Fibroblast of upper back skin (primary cell): ENCODE data around the gene KCP.
"Not testable (repeated sequence)": the region's sequence is repeated elsewhere in the genome, so short reads cannot be mapped to it uniquely, and the experiment has no call there.

Experiments used
- DNase-seq: peaks from one replicate; pipeline ENCODE4 v3.0.0-alpha.2; 2013

Gene KCP

GRCh38 chr7:128919881-128920799 lies 9.6 kb upstream of the KCP start:
- peak; percentile 11 for DNase-seq

- no peak for DNase-seq
Observed at GRCh38 chr7:128919241-128919640, 8.7 kb upstream of the KCP start.

GRCh38 chr7:128918016-128918665 lies 7.6 kb upstream of the KCP start:
- DNase-seq = no peak

- no peak for DNase-seq
Observed at GRCh38 chr7:128917122-128917521, 6.6 kb upstream of the KCP start.

GRCh38 chr7:128916643-128916915 lies 6.1 kb upstream of the KCP start:
- no peak for DNase-seq

GRCh38 chr7:128915841-128916642 lies 5.5 kb upstream of the KCP start:
- DNase-seq = no peak

- no peak for DNase-seq
Observed at GRCh38 chr7:128915271-128915819, 4.8 kb upstream of the KCP start.

- DNase-seq = no peak
Observed at GRCh38 chr7:128914566-128915151, 4.2 kb upstream of the KCP start.

- DNase-seq = no peak
Observed at GRCh38 chr7:128913870-128914565, 3.5 kb upstream of the KCP start.

- not testable (repeated sequence) for DNase-seq
Observed at GRCh38 chr7:128912709-128913495, 2.4 kb upstream of the KCP start.

GRCh38 chr7:128912281-128912680 lies 1.8 kb upstream of the KCP start:
- DNase-seq = no peak

- DNase-seq = no peak
Observed at GRCh38 chr7:128911423-128912031, 1.0 kb upstream of the KCP start.

- peak; percentile 31 for DNase-seq
Observed at GRCh38 chr7:128909625-128910568, 612 bp downstream of the KCP start.

GRCh38 chr7:128908750-128909624 lies 1.5 kb downstream of the KCP start:
- DNase-seq = no peak

- no peak for DNase-seq
Observed at GRCh38 chr7:128906766-128907559, 3.5 kb downstream of the KCP start.

GRCh38 chr7:128906001-128906765 lies 4.3 kb downstream of the KCP start:
- no peak for DNase-seq
